NCI-H1092 (cell line): ENCODE data around the gene MST1R.

ENCODE experiments used
- DNase-seq: peaks from one replicate; lab custom pipeline; 2025; lab: John Stamatoyannopoulos, UW

MST1R gene

GRCh38 chr3:49877716-49878115 lies 26.0 kb downstream of the MST1R start:
- no peak for DNase-seq

- DNase-seq: no peak
Observed at GRCh38 chr3:49876567-49876966, 27.1 kb downstream of the MST1R start.

DNA sequence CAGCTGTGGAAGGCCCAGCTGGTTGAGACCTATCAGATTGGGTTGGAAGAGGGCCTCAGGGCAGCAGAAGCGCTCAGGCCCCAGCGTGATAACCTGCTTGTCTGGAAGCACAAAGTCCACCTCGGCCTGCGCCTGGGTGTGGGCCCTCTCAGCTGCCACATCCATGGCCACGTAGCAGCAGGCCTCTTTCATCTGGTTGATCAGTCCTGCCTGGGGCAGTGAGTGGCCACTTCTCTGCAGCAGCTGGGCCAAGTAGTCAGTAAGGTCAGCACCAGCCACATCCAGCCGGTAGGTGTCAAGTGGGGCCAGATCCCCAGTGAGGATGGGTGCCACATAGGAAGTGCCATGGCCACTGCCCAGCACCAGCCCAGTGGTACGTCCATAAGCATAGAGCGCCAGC lies 30.1 kb downstream of the MST1R start:
- no peak for DNase-seq

- DNase-seq: no peak
Observed at GRCh38 chr3:49872801-49873281, 30.8 kb downstream of the MST1R start.

GRCh38 chr3:49871531-49872153 lies 32.0 kb downstream of the MST1R start:
- DNase-seq: no peak

- peak; percentile 2 for DNase-seq
Observed at GRCh38 chr3:49869525-49870126, 34.0 kb downstream of the MST1R start, which contains the start of gene CAMKV. Gene CAMKV (minus strand): TSS chr3:49869906. CDS start chr3:49862388, 7,518 bp downstream.

- no peak for DNase-seq
Observed at GRCh38 chr3:49868862-49869466, 34.7 kb downstream of the MST1R start.

- no peak for DNase-seq
Observed at GRCh38 chr3:49867871-49868321, 35.8 kb downstream of the MST1R start.

DNA sequence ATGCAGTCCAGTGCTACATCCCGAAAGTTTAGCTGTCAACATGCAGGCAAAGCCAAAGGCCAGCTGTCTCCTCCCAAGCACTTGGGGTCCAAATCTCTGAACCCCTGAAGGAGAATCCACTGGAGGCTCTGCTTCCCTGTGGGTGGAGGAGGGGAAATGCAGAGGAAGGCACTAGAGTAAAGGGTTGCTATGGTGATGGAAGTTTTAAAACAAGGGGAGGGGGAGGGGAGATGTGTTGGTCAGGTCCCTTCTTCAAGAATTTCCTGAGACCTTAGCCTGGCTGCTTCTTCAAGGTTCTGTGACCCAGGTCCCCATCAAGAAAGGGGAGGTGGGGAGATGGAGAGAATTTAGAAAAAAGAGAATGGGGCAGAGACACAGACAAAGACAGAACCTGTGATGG lies 36.3 kb downstream of the MST1R start:
- DNase-seq: no peak

DNA sequence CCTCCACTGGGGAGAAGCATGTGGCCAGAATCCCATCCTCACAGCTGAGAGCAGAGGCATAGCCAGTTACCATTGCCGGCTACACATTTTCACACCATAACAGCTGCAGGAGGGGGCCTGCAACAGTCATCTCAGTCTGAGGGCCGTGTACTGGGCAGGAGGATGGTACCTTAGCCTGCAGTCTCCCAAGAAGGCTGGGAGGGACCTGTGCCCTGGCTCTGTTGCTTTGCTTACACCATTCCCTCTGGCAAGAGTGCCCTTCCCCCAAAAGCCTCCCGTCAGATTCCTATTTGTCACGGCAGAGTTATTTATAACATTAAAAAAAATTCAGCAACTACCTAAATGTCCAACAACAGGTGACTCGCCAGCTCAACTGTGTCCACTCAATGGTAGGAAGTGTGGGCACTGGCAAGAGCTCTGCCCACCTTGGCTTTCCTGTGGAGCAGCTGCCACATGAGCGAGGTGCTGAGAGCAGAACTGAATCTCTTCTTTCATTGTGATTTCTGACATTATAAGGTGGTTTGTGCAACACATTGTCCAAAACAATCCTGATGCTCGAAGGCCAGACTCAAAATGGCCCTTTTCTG lies 38.4 kb downstream of the MST1R start:
- DNase-seq: no peak

- no peak for DNase-seq
Observed at GRCh38 chr3:49864505-49864904, 39.2 kb downstream of the MST1R start.

DNA sequence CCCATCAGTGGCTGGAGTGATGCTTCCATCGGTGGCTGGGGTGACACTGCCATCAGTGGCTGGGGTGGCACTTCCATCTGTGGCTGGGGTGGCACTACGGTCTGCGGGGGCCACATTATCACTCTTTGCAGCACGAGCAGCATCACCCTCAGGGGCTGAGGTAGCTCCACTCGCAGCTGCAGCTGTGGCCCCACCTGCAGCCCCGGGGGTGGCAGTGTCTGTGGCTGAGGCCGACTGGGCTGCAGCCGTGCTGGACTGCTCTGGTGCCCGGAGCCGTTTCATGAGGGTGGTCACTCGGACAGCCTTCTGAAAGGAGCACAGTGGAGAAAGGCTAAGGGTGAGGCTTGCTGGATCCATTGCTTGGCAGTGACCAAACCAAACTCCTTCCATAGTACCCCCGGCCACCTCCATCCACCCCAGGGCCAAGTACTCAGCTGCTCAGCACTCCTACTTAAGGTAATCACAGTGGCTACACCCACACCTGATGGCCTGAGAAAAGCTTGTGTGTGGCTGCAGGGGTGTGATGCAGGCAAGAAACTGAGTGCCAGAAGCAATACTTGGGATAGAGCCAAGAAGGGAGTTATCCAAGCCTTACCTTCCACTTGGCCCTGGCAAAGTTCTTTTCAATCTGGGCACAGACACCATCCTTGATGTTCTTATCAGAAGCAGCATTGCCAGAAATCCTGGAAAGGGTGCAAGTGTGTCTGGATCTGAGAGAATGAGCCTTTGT lies 43.9 kb downstream of the MST1R start:
- DNase-seq: no peak

GRCh38 chr3:49856181-49857005 lies 47.3 kb downstream of the MST1R start, which contains the start of gene TRAIP:
Gene TRAIP (minus strand): TSS chr3:49856564. CDS start chr3:49856453, 111 bp downstream.
- peak; percentile 93 for DNase-seq

- DNase-seq: no peak
Observed at GRCh38 chr3:49855662-49856061, 48.0 kb downstream of the MST1R start.

DNA sequence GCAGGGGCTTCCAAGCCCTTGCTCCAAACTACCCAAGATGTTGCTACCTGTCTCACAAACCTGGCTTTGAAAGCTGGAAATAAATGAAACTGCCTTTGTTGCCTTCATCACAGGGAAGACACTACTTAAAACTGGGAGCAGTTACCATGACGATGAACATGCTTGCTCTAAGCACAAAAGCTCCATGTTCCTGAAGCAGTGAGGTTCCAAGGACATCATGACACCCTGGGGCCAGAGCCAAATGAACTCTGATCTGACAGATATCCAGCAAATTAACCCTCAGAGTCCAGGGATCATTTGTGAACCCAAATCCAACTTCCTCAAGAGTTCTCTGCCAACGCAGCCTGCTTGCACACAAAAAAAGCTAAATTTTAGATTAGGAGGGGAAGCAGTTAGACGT lies 58.0 kb downstream of the MST1R start:
- DNase-seq: no peak

GRCh38 chr3:49844464-49845183 lies 59.0 kb downstream of the MST1R start:
- DNase-seq: no peak

DNA sequence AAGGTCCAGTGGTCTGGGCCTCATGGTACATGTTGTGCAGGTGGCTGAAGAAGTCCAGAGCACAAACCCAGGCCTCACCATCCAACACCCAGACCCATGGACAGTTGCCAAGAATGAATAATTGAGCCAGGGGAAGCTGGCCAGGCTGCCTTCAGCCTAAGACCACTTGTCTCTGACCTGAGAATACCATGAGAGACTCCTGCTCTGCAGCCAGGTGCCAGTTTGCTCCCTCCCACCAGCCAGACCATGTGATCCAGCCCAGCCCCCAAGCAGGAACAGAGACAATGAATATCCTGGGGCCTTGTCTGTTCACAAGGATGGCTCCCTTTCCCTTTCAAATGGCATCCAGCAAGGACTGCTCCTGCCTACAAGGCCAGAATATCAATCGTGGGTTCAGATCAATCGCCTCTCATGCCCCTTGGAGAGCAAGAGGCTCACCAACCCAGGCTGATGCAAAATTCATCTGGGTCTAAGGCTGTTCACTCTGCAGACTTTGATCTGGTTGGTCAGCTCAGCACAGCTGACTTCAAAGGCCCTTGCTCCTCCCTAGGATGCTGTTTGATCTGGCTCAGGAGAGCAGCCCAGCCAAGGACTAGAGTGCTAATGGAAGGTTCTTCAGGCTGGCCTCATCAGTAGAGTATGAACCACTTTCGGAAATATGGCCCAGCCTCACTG lies 60.7 kb downstream of the MST1R start:
- DNase-seq: no peak

DNA sequence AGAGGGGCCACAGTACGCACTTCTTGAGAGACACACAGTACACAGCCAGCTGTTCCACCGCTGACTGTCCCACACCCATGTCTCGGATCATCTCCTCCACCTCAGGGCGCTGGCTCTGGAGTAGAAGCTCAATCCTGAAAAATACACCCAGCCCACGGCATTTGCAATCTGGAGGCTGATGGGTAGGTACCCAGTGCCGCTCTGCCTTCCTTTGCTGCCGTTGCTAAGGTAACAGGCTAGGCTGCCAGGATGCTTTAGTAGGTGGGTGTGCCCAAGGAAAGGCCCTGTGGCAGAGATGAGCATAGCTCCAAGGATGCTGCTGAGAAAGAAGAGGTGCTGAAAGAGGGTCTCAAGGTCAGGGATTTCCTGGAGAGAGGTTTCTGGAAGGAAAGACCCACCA lies 61.9 kb downstream of the MST1R start:
- DNase-seq: no peak

GRCh38 chr3:49841126-49841696 lies 62.5 kb downstream of the MST1R start:
- DNase-seq: no peak

GRCh38 chr3:49840388-49840787 lies 63.3 kb downstream of the MST1R start:
- no peak for DNase-seq
